Measurements from ENCODE around the gene MRRF. TPM values are rescaled to one million over a fixed set of nuclear protein-coding genes. Genes with fewer than 3 reads are reported as not detected.

MRRF gene, protein sequence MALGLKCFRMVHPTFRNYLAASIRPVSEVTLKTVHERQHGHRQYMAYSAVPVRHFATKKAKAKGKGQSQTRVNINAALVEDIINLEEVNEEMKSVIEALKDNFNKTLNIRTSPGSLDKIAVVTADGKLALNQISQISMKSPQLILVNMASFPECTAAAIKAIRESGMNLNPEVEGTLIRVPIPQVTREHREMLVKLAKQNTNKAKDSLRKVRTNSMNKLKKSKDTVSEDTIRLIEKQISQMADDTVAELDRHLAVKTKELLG
- 61.5 TPM for total RNA-seq

DNA sequence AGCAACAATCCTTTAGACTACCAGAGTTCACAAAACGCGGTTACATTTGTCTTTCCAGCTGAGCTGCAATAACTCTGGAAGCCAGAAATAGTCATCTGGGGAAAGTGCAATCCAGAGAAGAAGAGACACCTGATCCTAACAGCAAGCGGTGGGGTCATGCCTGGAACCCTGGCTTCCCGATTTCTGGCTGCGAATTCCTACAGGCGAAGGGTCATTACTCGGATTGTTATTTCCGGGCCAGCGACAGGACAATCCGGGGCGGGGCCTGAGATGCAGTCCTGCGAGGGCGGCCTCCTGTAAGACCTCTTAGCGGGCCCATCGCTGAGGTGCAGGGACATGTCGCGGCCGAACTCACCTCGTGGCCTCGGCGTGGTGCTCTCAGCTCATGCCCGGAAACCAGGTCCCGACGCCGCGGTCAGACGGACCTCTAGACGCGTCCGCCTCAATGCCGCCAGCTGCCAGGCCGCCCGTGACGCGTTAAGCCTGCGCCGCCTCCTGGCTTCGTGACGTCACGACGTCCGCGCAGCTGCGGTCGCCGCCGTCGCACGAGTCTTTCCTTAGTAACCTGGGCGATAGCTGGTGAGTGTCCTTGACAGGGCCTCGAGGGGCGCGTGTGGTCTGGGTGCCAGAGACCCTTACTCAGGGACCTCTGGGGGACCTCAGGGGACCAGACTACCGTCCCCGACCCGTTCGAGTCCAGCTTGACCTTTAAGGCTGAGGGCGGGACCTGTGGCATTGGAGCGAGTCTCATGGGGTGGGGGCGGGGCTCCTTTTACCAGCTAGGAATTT, at the start of gene MRRF, which contains the start of gene RBM18:
TSS of gene MRRF (plus strand) at position 523 of the 789 bp plus-strand sequence. CDS start 6,010 bp downstream, outside the sequence.
TSS of gene RBM18 (minus strand) at position 481 of the 789 bp plus-strand sequence. CDS start 3,348 bp downstream, outside the sequence.
- peak; percentile 91 for DNase-seq (ENCODE audit: low spot score)

DNA sequence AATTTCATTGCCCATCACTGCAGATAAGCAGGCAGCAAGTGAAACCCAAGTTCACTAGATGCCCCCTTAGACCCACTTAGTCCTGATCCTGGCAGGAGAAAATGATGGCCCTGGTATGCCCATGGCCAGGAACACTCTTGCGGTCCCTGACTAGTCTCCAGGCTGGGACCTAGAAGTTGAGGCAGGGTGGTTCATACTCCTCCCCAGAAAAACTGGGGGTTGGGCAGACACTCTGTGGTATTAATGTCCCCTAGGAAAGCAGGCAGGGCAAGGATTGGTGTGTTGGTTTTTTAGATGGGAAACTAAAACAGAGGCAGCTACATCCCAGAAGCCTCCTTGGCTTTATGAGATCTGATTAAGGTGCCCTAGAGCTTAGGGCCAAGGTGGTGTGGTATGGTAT, 49.0 kb upstream of the MRRF start:
- no peak for DNase-seq (ENCODE audit: low spot score)

DNA sequence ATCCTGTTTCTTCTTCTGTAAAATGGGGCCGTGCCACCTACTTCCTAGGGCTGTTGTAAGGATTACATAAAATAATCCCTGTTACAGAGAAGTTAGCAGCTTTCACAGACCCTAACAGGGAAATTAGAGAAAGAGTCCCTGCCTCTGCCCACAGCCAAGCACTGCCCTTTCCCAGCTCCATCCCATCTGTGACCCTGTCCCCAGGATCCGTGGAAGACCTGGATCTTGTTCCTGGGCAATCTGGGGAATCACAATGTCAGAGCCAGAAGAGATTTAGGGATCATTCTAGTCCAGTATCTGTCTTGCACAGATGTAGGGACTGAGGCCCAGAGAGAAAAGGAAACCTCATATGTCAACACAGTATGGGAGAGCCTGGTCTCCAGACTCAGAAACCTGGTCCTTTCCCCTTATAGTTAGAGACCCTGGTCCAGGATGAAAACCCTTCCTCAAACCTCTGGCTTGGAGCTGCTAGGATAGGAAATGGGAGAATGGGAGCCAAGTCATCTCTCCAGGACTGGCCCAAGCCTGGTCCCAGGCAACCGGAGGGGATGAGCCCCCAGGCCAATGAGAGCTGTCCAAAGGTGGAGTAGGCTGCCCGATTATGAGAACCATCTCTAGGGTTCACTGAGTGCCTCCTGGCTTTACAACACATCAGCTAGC, 48.4 kb upstream of the MRRF start:
- no peak for DNase-seq (ENCODE audit: low spot score)

DNA sequence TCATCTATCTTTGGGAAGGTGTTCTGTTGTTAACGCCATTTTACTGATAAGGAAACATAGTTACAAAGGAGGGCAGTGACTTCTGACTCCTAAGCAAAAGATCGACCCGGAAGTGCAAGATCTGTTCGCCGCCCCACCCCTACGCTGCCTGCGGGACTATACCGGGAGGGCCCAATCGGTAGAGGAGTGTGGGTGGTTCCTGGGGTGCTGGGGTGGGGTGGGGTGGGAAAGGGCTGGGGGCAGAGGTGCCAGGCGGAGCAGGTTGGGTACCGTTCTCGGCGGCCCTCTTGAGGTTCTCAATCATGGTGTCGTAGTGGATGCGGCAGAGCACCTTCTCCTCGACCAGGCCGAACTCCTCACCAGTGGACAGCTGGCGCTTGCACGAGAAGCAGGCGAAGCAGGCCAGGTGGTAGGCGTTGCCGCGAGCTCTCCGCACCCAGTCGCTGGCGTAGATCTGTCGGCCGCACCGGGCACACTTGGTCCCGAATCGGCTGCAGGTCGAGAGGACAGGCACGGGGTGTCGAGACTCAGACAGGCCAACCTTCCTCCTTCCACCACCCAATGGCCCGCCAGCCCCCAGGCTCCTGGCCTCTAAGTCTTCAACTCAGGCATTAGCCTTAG, 47.8 kb upstream of the MRRF start:
- no peak for DNase-seq (ENCODE audit: low spot score)

DNA sequence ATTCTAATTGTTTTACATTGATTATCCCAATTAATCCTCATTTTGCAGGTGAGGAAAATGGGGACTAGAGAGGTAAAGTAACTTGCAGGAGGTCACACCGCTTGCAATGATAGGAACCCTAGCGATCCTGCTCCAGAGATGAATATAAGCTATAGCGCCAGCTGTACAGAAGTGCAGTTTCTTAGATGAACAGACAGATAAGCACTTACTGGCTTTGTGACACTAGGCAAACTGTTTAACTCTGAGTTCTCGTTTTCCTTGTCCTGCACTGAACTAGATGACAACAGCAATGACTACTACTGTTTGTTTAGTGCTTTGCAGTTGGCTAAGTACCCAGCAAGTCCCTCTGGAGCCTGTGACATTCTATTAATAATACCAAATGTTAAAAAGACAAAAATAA, 47.0 kb upstream of the MRRF start:
- DNase-seq (ENCODE audit: low spot score): no peak

DNA sequence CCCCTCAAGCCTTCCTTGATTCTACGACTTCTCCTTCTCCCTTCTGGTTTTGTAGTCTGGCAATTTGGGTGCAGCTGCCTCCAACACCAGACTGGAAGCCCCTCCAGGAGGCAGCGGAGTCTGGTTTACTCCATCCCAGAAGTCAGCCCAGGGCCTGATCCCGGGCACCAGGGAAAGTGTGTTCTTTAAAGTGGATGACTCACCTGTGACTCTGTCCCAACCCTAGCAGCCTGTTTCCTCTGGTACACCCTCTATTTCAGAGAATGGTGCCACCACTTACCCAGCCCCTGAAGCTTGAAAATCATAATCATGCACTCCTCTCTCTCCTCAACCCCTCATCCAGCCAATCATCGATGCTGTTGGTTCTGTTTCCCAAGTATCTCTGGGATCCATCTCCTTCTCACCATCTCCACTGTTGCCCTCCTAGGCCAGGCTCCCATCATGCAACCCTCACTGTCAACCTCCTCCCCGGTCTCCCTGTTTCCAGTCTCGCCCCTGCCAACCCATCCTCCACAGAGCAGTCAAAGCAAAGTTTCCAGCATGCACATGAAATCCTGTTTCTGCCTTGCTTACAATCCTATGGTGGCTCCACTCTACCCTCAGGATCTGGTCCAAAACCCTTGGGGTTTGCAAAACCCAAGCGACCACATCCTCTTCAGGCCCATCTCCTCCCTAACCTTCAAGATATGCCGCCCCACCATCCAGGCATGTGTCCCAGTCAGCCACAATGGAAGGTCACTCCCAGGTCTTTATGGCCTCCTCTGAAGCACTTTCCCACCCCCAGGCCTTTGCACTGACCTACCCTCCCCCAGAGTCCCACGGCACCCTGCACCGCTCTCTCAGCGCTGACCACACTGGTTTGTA, 46.4 kb upstream of the MRRF start:
- no peak for DNase-seq (ENCODE audit: low spot score)

DNA sequence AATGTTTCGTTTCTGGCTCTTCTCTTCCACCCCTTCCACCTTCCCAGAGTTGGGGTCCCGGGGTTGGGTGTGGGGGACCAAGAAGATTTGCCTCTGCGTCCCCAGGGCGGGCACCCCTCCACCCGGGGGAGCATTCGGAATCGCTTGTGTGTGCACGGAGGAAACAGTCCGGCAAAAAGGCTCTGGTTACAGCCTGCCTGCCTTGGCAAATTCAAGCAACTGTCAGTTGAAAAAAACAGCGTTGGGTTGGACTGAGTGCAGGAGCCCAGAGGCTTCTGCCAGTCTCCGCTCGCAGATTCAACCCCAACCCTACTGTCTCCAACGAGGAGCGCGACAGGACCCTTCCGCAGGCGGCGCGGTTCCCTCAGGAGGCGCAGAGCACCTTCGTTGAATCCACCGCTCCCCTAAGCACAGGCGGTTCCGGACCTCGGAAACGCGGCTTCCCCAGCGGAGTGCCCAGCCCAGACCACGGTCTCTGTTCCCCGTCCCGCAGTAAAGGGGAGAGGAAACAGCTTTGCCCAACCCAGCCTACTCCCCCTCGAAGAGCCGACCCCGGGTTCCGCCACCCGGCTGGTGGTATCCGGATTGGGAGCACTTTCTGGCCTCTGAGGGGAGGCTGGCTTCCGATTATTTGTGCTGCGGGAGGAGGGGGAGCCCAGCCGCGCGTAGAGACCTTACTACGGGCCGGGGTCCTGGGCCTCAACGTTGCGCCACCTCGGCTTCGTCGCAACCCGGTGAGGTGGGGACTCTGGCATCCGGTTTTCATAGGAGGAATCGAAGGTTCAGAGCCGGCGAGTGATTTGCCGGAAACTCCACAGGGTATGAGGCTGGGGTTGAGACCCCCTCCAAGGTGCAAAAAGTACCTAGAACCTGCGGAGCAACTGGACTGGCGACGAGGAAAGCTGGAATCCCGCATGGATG, 45.5 kb upstream of the MRRF start:
- DNase-seq (ENCODE audit: low spot score): no peak

DNA sequence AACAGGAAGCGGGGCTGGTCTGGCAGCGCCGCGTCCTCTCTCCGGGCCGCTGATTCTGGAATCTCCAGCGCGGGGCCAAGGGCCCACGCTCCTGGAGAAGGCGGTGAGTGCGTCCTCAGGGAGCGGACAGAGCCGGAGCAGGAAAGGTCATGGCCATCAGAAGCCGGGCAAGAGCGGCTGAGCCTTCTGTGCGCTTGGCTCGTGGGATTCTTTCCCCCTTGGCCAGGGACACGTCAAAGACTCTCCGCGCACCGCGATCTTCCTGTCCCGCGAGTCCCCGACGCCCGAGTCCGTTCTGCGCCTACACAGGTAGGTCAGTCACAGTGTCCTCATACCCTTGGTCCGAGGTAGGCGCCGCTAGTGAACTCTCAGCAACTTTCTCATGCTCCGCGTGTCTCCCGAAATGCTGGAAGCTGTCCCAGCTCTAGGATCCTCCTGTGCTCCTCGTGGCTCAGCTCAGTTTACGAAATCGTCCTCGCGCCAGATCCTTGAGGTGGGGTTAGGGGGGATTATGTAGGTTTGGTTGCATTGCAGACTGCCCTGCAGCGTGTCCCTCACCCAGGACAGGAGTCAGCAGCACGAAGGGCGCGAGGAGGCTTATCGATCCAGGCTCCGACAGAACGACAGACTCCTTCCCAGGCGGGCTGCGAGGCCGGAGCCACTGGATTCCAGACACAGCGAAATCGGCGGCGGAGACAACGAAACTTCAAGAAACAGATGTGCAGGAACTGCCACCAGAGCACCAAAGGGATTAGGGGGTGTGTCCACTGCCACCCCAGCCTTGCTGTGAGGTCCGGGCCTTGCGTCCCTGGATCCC, 44.6 kb upstream of the MRRF start:
- DNase-seq (ENCODE audit: low spot score): no peak

DNA sequence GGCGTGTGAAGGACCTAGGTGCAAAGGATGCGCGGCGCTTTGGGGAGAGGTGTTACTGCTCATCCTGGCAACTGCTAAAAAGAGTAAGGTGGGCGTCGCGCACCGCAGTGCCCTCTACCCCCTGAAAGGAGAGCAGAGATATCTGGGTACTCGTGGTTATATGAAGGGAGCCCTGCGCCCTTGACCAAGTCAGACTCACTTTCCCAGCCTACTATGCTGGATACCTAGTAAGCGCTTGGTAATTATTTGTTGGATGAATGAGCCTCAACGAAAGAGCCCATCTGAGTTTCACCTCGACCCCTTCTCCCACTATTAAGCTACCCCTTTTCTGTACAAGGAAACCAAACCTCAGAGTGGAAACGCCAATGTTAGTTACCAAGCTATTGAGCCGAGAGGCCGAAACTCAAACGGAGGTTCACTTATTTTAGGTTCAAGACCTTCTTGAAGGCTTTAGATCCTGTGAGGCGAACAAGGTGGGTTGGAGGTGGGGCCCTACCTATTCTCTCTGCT, 44.0 kb upstream of the MRRF start:
- no peak for DNase-seq (ENCODE audit: low spot score)

DNA sequence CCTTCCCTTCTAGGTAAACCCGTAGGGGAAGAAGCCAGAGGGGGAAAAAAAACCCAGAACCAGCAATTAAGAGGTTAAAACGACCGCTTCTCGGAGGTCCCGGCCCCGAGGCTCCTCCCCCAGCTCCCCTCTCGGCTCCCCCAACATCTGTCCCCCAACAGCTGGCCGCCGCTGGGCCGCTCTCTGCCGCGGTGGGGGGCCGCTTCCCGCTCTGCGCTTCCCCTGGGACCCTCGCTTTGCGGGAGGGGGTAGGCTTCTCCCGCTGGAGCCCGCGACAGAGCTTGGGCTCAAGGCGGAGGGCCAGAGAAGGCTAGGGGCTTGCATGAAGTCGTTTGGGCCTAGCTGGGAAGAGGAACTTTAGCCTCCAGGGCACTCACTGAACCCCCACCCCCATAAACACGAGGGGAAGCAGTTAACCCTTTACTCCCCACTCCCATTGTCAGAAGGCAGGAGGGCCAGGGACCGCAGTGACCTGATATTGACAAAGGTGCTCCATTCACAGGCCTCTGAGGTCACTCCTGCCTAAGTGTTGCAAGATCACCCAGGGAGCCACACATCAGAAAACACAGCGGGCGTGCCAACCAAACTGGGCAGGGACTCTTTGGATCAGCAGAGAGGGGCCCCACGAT, 43.4 kb upstream of the MRRF start:
- no peak for DNase-seq (ENCODE audit: low spot score)

DNA sequence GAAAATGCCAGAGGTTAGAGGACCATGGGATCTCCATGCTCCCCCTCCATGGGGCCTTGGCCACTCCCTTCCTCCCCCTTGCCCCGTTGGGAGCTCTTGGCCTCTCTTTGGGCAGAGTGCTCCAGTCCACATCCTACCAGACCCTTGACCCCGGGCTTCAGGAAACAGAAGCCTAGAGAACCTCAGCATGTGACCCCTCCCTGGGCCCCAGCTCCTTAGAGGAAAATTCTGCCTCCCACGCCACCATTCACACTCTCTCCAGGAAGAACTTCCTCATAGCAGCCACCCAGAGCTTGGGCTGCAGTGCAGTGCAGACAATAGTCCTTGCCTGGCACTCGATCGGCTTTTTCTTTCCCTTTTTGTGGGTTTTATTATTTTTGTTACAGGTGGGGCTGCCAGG, 41.9 kb upstream of the MRRF start:
- no peak for DNase-seq (ENCODE audit: low spot score)

DNA sequence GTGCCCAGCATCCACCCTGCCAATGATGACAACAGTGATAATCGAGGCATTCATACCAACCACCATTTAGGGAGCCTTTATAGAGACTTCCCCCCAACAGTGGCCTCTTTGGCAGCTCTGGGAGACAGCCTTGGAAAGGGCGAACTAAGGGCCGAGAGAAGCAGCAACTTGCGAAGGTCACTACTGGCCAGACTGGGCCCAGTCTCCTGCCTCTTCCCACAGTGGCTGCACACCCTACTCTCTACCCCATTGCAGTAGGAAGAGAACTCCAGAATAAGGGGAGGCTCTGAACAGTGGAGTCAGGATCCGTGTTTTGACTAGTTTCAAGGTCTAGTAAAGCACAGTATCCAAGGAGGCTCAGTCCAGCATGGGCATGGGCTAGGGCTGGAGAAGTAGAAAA, 41.2 kb upstream of the MRRF start:
- no peak for DNase-seq (ENCODE audit: low spot score)

DNA sequence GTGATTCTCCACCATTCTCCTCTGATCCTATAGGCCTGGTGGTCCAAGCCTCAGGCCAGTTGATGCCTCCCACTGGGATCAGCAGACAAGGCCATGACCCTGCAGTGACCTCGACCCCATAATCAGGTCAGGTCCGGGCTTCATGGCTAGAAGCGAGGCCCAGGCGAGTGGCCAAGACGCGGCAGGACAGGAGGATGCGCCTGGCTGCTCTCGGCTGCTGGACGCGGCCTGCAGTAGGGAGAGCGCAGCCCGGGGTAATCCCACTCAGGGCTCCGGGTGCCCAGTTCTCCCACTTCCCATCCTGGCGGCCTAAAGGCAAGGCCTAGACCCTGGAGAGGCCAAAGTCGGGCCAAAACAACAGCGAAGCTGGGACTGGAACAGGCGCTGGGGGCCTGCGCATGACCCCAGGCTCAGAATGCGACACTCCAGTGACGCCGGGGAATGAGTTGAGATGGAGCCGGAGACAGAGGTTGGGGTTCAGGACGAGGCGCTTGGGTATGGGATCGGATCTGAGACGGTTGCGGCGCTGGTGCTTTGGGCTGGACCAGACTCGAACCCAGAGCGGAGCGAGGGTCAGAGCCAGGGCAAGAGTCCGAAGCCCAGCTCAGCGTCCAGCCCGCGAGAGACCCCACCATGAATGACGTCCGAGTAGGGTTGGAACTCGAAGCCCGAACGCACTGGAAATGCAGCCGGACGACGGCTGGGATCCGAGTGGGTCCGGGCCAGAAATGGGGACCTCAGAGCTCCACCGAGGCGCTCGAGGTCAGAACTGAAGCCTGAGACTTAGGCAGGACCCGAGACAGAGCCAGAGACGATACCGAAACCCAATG, 39.2 kb upstream of the MRRF start:
- DNase-seq (ENCODE audit: low spot score): no peak

DNA sequence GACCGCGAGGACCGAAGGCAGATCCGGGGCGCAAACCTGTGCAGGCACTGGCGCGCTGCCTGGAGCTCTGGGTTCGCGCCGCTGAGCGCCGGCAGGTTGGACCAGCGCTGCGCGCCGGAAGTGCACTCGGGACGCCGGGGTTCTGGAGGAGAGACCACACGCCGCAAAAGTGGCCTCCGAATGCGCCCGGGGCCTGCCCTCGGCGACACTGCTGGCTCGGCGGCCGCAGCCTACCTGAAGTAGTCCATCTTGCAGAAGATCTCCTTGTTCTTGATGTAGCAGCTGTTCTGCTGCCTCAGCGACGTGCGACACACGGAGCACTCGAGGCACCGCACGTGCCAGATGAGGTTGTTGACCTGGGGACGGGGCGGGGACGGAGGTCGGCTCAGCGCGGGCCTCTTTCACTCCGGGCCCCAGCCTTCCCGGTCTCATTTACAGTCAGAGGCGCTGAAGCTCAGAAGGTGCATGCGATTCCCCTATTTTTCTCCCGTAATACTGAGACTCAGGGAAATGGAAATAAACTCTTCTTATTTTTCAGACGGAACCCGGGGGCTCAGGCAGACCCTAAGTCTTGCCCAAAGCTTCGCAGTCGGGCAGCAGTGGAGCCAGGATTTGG, 38.4 kb upstream of the MRRF start:
- no peak for DNase-seq (ENCODE audit: low spot score)

DNA sequence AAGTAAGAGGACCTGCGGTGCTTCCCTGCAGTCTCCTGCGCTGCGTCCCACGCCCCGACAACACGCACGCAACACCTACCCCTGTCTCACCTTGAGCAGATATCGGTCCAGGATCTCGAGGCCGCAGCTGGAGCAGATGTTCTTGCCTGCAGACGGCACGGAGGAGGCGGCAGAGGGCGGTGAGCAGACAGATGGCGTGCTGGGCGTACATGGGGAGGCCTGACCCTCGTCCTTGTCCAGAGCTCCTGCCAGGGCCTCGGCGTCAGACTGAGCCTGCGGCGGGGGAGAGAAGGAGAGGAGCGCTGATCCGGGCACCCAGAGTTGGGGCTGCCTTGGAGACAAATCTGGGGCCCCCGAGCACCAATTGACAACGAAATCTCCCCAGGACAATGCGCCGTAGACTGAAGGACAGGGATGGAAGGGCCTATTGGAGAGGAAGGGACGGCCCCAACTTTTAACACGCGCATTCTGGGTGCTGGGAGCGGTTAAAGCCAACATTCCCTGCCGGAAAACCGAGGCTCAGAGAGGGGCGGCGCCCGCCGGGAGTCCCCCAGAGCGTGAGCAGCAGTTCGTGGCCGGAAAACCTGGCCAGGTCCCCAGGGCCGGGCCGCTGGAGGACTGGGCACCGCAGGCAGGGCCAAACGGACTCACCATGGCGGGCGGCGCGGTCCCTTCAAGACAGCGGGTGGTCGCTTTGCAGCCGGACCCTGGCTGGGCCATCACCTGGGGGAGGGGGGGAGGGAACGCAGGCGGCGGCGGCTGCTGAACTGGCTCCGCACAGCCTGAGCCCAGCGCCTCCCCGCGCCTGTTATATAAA, 37.7 kb upstream of the MRRF start:
- no peak for DNase-seq (ENCODE audit: low spot score)

DNA sequence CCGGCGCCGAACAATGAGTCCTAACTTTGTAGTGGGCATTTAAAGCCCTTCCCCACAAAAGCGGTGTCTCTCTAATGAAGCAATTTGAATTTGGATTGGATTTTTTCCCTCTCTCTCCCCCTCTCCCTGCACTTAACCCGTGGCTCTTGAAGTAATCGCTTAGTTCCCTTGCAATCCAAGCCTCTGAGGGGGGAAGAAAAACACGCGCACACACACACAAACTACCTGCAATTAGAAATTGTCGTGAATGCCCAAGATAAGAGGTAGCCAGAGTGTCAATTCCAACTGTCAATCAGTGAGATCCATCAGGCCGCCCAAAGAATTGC, 37.1 kb upstream of the MRRF start:
- no peak for DNase-seq (ENCODE audit: low spot score)

DNA sequence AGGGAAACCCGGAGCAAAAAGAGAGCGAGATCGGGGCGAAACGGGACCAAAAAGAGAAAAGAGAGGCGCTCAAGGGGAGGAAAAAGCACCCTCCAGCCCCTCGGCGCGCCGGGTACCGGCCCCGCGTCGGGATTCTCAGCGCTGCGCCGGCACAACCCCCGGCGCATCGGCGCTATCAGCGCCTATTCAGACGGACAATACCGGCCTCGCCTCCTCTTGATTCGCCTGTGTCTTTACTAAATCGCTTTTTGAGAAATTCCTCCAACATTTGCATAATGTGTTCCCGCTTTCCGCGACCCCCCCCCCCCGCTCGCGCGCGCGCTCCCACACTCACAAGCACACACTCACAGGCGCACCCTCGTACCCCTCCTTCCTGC, 36.5 kb upstream of the MRRF start:
- DNase-seq (ENCODE audit: low spot score): no peak

Data from ureter (tissue), 1 donor.